Astrocyte of the hippocampus (primary cell): Measurements from ENCODE around the gene TMEM184B.
A peak's percentile ranks its signal among the peaks of the same experiment; 100 is the strongest.
"Not testable (repeated sequence)": the region's sequence is repeated elsewhere in the genome, so short reads cannot be mapped to it uniquely, and the experiment has no call there.

ENCODE experiments used
- DNase-seq: peaks from one replicate; pipeline ENCODE4 v3.0.0; 2011; ENCODE audit warnings: low read depth, low spot score

Gene TMEM184B

GRCh38 chr22:38249301-38249700 is 23.5 kb downstream of the TMEM184B start:
- DNase-seq: no peak

- no peak for DNase-seq
Observed at GRCh38 chr22:38248280-38248679, 24.5 kb downstream of the TMEM184B start.

- DNase-seq: no peak
Observed at GRCh38 chr22:38247713-38248112, 25.1 kb downstream of the TMEM184B start.

- DNase-seq: no peak
Observed at GRCh38 chr22:38246692-38247091, 26.1 kb downstream of the TMEM184B start.

- DNase-seq: no peak
Observed at GRCh38 chr22:38246046-38246658, 26.7 kb downstream of the TMEM184B start.

- no peak for DNase-seq
Observed at GRCh38 chr22:38244106-38244505, 28.7 kb downstream of the TMEM184B start.

GRCh38 chr22:38243007-38243765 is 29.6 kb downstream of the TMEM184B start:
- peak; percentile 46 for DNase-seq

- DNase-seq: peak; percentile 95
Observed at GRCh38 chr22:38240734-38241252, 32.0 kb downstream of the TMEM184B start.

- DNase-seq: peak; percentile 91
Observed at GRCh38 chr22:38239101-38239761, 33.6 kb downstream of the TMEM184B start.

GRCh38 chr22:38238519-38239071 is 34.2 kb downstream of the TMEM184B start:
- no peak for DNase-seq

- no peak for DNase-seq
Observed at GRCh38 chr22:38236786-38237185, 36.0 kb downstream of the TMEM184B start.

- DNase-seq: no peak
Observed at GRCh38 chr22:38235240-38235850, 37.5 kb downstream of the TMEM184B start.

GRCh38 chr22:38233856-38234255 is 39.0 kb downstream of the TMEM184B start:
- DNase-seq: not testable (repeated sequence)

GRCh38 chr22:38233427-38233826 is 39.4 kb downstream of the TMEM184B start:
- DNase-seq: no peak

- no peak for DNase-seq
Observed at GRCh38 chr22:38232196-38232595, 40.6 kb downstream of the TMEM184B start.

- DNase-seq: no peak
Observed at GRCh38 chr22:38230916-38231315, 41.9 kb downstream of the TMEM184B start.

GRCh38 chr22:38230108-38230825 is 42.5 kb downstream of the TMEM184B start:
- DNase-seq: no peak

GRCh38 chr22:38228873-38229740 is 43.7 kb downstream of the TMEM184B start:
- DNase-seq: peak; percentile 64

GRCh38 chr22:38228326-38228872 is 44.4 kb downstream of the TMEM184B start:
- no peak for DNase-seq
